Vagina (tissue), 2 donors: ENCODE results near the gene ZCCHC14.

ENCODE experiments used
- CTCF ChIP-seq, 3 experiments: fragments of 450-650 bp in 2 of 3; fragments of 200-600 bp in 1 of 3; sonication (generic) in 1 of 3; IDR thresholded peaks; one replicate each; pipeline ENCODE4 v1.5.1; 2017 to 2019; ENCODE audit warnings: antibody characterized with exemption in 3 of 3, mild to moderate bottlenecking in 2 of 3, moderate library complexity in 2 of 3
- POLR2A ChIP-seq, 2 donors: fragments of 450-650 bp; IDR thresholded peaks; one replicate each; pipeline ENCODE4 v1.6.1; 2017; ENCODE audit warnings: antibody characterized with exemption in 2 of 2, mild to moderate bottlenecking in 2 of 2, moderate library complexity in 2 of 2
- POLR2AphosphoS5 ChIP-seq, 2 donors: sonication (generic); formaldehyde crosslinking; IDR thresholded peaks; one replicate each; pipeline ENCODE4 v1.9.0; 2017; ENCODE audit warnings: antibody characterized with exemption in 2 of 2, mild to moderate bottlenecking in 2 of 2, low read depth in 1 of 2; ENCODE audit not compliant: insufficient read depth in 1 of 2

GRCh38 chr16:87376660-87377059, 116.2 kb downstream of the ZCCHC14 start:
- TF ChIP-seq CTCF (IDR thresholded peaks at IDR 0.05): no peak
- TF ChIP-seq POLR2A (IDR thresholded peaks at IDR 0.05): no peak
- no peak for TF ChIP-seq POLR2AphosphoS5 (IDR thresholded peaks at IDR 0.05; ENCODE audit: insufficient read depth in 1 of 2, low read depth in 1 of 2)
